Peyer's patch (tissue), 4 donors: ENCODE results near the gene DPP4. TPM values are rescaled to one million over a fixed set of nuclear protein-coding genes. Genes with fewer than 3 reads are reported as not detected.

Source experiments
- DNase-seq, 3 donors: peaks; one replicate each; pipeline ENCODE4 v3.0.0-alpha.2; 2017 to 2019
- H3K27ac ChIP-seq, 4 donors: fragments of 200-600 bp; sonication (generic); one replicate each; pipeline ENCODE4 v1.5.1; 2016 to 2019
- H3K27me3 ChIP-seq, 2 donors: fragments of 200-600 bp; sonication (generic); one replicate each; pipeline ENCODE4 v1.5.1; 2019
- H3K36me3 ChIP-seq, 3 donors: fragments of 200-600 bp; sonication (generic); one replicate each; pipeline ENCODE4 v1.5.1; 2016 to 2019
- H3K4me1 ChIP-seq, 4 donors: fragments of 200-600 bp; sonication (generic); one replicate each; pipeline ENCODE4 v1.5.1; 2016 to 2019
- H3K4me3 ChIP-seq, 4 donors: fragments of 200-600 bp; sonication (generic); 1 replicate in 3 of 4; 2 replicates in 1 of 4; pipeline ENCODE4 v1.5.1; 2016 to 2019; ENCODE audit warnings: mild to moderate bottlenecking in 1 of 4
- H3K9me3 ChIP-seq, 4 donors: fragments of 200-600 bp; sonication (generic); one replicate each; pipeline ENCODE4 v1.5.1; 2016 to 2019; ENCODE audit warnings: mild to moderate bottlenecking in 1 of 4
- CTCF ChIP-seq, 6 experiments: fragments of 450-650 bp in 4 of 6; fragments of 200-600 bp in 2 of 6; sonication (generic) in 1 of 6; IDR thresholded peaks; one replicate each; pipeline ENCODE4 v1.5.1; 2017 to 2019; ENCODE audit warnings: antibody characterized with exemption in 6 of 6, mild to moderate bottlenecking in 3 of 6, moderate library complexity in 1 of 6
- POLR2A ChIP-seq, 2 donors: fragments of 450-650 bp; IDR thresholded peaks; one replicate each; pipeline ENCODE4 v1.5.1; 2017; ENCODE audit warnings: antibody characterized with exemption in 2 of 2, mild to moderate bottlenecking in 2 of 2, moderate library complexity in 2 of 2
- total RNA-seq, 4 donors: library from RNA; depleted of rRNA; stranded (reverse); fragments of >200 nt; gene quantifications; one replicate each; pipeline ENCODE4 v1.1.0, GENCODE V29; 2016

DPP4 gene
- total RNA-seq, 4 donors from 2014 or later = 17.3 to 447 (median 178) TPM

- Histone ChIP-seq H3K4me3 (no peak overlapping the region), H3K4me1 (no peaks in the 10 kb centered on the region), H3K27me3 (no peaks in the 10 kb centered on the region), H3K9me3 (no peaks in the 10 kb centered on the region), H3K27ac (no peak overlapping the region), H3K36me3 (peaks cover 0 to 50% (median 0%) of the 10 kb centered on the region in 3 donors)
- DNase-seq = no peak
- TF ChIP-seq POLR2A (IDR thresholded peaks at IDR 0.05) = no peak
- no peak for TF ChIP-seq CTCF (IDR thresholded peaks at IDR 0.05)
Observed at GRCh38 chr2:162043132-162043531, 30.9 kb downstream of the DPP4 start.

GRCh38 chr2:162041485-162041884 lies 32.5 kb downstream of the DPP4 start:
- Histone ChIP-seq H3K4me1 (no peaks in the 10 kb centered on the region), H3K36me3 (peaks cover 0 to 53% (median 0%) of the 10 kb centered on the region in 3 donors), H3K27ac (no peak overlapping the region)

GRCh38 chr2:162038725-162039124 lies 35.3 kb downstream of the DPP4 start:
- no peak overlapping the region for H3K27ac ChIP-seq
- no peaks in the 10 kb centered on the region for H3K9me3 ChIP-seq
- TF ChIP-seq POLR2A (IDR thresholded peaks at IDR 0.05) (no peak), CTCF (IDR thresholded peaks at IDR 0.05) (no peak)
- H3K27me3 ChIP-seq = no peaks in the 10 kb centered on the region
- no peak for DNase-seq
- H3K36me3 ChIP-seq = peaks cover 0 to 34% (median 0%) of the 10 kb centered on the region in 3 donors
- H3K4me3 ChIP-seq = no peak overlapping the region
- H3K4me1 ChIP-seq = no peaks in the 10 kb centered on the region

More at GRCh38 chr2:162041485-162041884, 32.5 kb downstream of the DPP4 start:
- Histone ChIP-seq H3K27me3 (no peaks in the 10 kb centered on the region), H3K9me3 (no peaks in the 10 kb centered on the region), H3K4me3 (no peak overlapping the region)
- no peak for TF ChIP-seq POLR2A (IDR thresholded peaks at IDR 0.05)
- no peak for TF ChIP-seq CTCF (IDR thresholded peaks at IDR 0.05)
- DNase-seq = no peak

GRCh38 chr2:162037886-162038285 lies 36.1 kb downstream of the DPP4 start:
- no peak for DNase-seq
- H3K9me3 ChIP-seq = no peaks in the 10 kb centered on the region
- peaks cover 0 to 32% (median 0%) of the 10 kb centered on the region in 3 donors for H3K36me3 ChIP-seq
- H3K4me1 ChIP-seq = no peaks in the 10 kb centered on the region
- H3K27ac ChIP-seq = no peak overlapping the region
- H3K4me3 ChIP-seq = no peak overlapping the region
- H3K27me3 ChIP-seq = no peaks in the 10 kb centered on the region
- TF ChIP-seq CTCF (IDR thresholded peaks at IDR 0.05) = no peak
- TF ChIP-seq POLR2A (IDR thresholded peaks at IDR 0.05) = no peak

GRCh38 chr2:162037028-162037795 lies 36.8 kb downstream of the DPP4 start:
- Histone ChIP-seq H3K36me3 (peaks cover 0 to 32% (median 0%) of the 10 kb centered on the region in 3 donors), H3K27ac (no peak overlapping the region), H3K4me1 (no peaks in the 10 kb centered on the region), H3K9me3 (no peaks in the 10 kb centered on the region), H3K4me3 (no peak overlapping the region), H3K27me3 (no peaks in the 10 kb centered on the region)
- TF ChIP-seq POLR2A (IDR thresholded peaks at IDR 0.05) (no peak), CTCF (IDR thresholded peaks at IDR 0.05) (no peak)
- DNase-seq = no peak
